Sigmoid colon (tissue), 4 donors: ENCODE measurements around the gene ZNF185.

ENCODE experiments used
- EP300 ChIP-seq, 4 donors: sonication (generic); formaldehyde crosslinking; IDR thresholded peaks; one replicate each; pipeline ENCODE4 v1.6.1; 2017; ENCODE audit warnings: antibody characterized with exemption in 4 of 4
- POLR2A ChIP-seq, 2 donors: fragments of 450-650 bp; IDR thresholded peaks; one replicate each; pipeline ENCODE4 v1.6.1; 2016; ENCODE audit warnings: antibody characterized with exemption in 2 of 2, mild to moderate bottlenecking in 2 of 2, moderate library complexity in 2 of 2
- TF ChIP-seq, protein P1 (sequence below), 4 experiments: fragments of 450-650 bp in 3 of 4; fragments of 200-600 bp in 1 of 4; IDR thresholded peaks; one replicate each; pipeline ENCODE4 v1.5.1; 2016 to 2019; ENCODE audit warnings: antibody characterized with exemption in 4 of 4, mild to moderate bottlenecking in 3 of 4, moderate library complexity in 2 of 4

DNA sequence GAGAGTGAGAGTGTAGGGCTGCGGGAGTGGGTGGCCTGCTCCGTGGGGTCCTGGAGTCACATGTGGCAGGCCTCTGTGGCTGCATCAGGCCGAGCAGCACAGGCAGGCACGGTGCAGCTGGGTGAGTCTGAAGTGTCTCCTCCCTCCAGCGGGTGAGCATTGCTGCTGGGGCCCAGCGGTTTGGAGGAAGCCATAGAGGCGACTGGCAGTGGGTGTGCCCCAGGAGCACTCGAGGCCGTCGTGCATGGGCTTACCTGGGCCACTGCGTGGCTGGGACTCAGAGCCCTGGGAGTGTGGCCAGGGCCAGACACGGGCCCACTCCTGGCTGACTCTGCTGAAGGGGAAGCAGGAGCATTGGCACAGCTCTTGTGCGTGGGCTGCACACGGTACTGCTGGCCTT, 10.6 kb downstream of the ZNF185 start:
- TF ChIP-seq, protein P1, sequence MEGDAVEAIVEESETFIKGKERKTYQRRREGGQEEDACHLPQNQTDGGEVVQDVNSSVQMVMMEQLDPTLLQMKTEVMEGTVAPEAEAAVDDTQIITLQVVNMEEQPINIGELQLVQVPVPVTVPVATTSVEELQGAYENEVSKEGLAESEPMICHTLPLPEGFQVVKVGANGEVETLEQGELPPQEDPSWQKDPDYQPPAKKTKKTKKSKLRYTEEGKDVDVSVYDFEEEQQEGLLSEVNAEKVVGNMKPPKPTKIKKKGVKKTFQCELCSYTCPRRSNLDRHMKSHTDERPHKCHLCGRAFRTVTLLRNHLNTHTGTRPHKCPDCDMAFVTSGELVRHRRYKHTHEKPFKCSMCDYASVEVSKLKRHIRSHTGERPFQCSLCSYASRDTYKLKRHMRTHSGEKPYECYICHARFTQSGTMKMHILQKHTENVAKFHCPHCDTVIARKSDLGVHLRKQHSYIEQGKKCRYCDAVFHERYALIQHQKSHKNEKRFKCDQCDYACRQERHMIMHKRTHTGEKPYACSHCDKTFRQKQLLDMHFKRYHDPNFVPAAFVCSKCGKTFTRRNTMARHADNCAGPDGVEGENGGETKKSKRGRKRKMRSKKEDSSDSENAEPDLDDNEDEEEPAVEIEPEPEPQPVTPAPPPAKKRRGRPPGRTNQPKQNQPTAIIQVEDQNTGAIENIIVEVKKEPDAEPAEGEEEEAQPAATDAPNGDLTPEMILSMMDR (IDR thresholded peaks at IDR 0.05) = no peak
- no peak for TF ChIP-seq EP300 (IDR thresholded peaks at IDR 0.05)
- no peak for TF ChIP-seq POLR2A (IDR thresholded peaks at IDR 0.05)
